CD4-positive, alpha-beta T cell (primary cell): Measurements from ENCODE around the gene ATG9A. TPM values are rescaled to one million over a fixed set of nuclear protein-coding genes. Genes with fewer than 3 reads are reported as not detected.

Experiments used
- ATAC-seq: fragments of 200-7000 bp; cut with Tn5 transposase; one replicate; pipeline ENCODE4 v1.10.0; 2022; ENCODE audit warnings: mild to moderate bottlenecking; ENCODE audit not compliant: poor library complexity
- CTCF ChIA-PET: fragments of 350-600 bp; sonication (Branson Sonifier 250); formaldehyde crosslinking; loops from one replicate; lab custom pipeline; 2021; ENCODE audit warnings: antibody characterized with exemption, inconsistent platforms; lab: Charles Lee
- POLR2A ChIA-PET: fragments of 350-600 bp; sonication (Branson Sonifier 250); formaldehyde crosslinking; loops from one replicate; lab custom pipeline; 2021; ENCODE audit warnings: antibody characterized with exemption, inconsistent platforms; lab: Charles Lee
- DNase-seq, 14 experiments: peaks; one replicate each; pipeline ENCODE4 v3.0.0-alpha.2; 2013 to 2020; ENCODE audit warnings: mixed read lengths in 2 of 14
- H3K27ac ChIP-seq, 2 donors: one replicate each; pipeline versions ENCODE4 v1.5.1 to v1.7.0; 2013; ENCODE audit warnings: low read length in 2 of 2, low read depth in 1 of 2, mild to moderate bottlenecking in 1 of 2
- H3K27me3 ChIP-seq, 2 experiments: 1 replicate in 1 of 2; 2 replicates in 1 of 2; pipeline versions ENCODE4 v1.6.1 to v1.7.0; 2013; ENCODE audit warnings: low read length in 2 of 2, control low read depth in 1 of 2, mild to moderate bottlenecking in 1 of 2, moderate library complexity in 1 of 2; ENCODE audit not compliant: insufficient read depth in 2 of 2, control insufficient read depth in 1 of 2
- H3K36me3 ChIP-seq: one replicate; pipeline ENCODE4 v1.6.1; 2013; ENCODE audit warnings: low read length, control low read depth; ENCODE audit not compliant: insufficient read depth
- H3K4me1 ChIP-seq: one replicate; pipeline ENCODE4 v1.6.1; 2013; ENCODE audit warnings: low read length, control low read depth; ENCODE audit not compliant: insufficient read depth
- H3K4me3 ChIP-seq: one replicate; pipeline ENCODE4 v1.5.1; 2013; ENCODE audit warnings: mild to moderate bottlenecking, low read length, moderate library complexity
- H3K9me3 ChIP-seq, 2 experiments: 1 replicate in 1 of 2; 2 replicates in 1 of 2; pipeline versions ENCODE4 v1.6.1 to v1.7.0; 2013; ENCODE audit warnings: low read length in 2 of 2, mild to moderate bottlenecking in 2 of 2, control low read depth in 1 of 2, moderate library complexity in 1 of 2; ENCODE audit not compliant: control insufficient read depth in 1 of 2, insufficient read depth in 1 of 2
- H3K27ac Mint-ChIP-seq: one replicate; pipeline ENCODE4 v1.8.0; 2020; ENCODE audit warnings: mixed read lengths
- H3K27me3 Mint-ChIP-seq: one replicate; pipeline ENCODE4 v1.8.0; 2021; ENCODE audit warnings: mixed read lengths
- H3K36me3 Mint-ChIP-seq: one replicate; pipeline ENCODE4 v1.8.0; 2021; ENCODE audit warnings: low read depth, mixed read lengths
- H3K4me1 Mint-ChIP-seq: one replicate; pipeline ENCODE4 v1.8.0; 2021; ENCODE audit warnings: low read depth, mixed read lengths
- H3K4me3 Mint-ChIP-seq: one replicate; pipeline ENCODE4 v1.8.0; 2020; ENCODE audit warnings: mild to moderate bottlenecking, mixed read lengths
- H3K9me3 Mint-ChIP-seq: one replicate; pipeline ENCODE4 v1.8.0; 2020; ENCODE audit warnings: mixed read lengths
- intact Hi-C, 2 experiments: fragments of 100-400 bp; cut with DNase I in 1 of 2; cut with micrococcal nuclease in 1 of 2; formaldehyde crosslinking; loops; one replicate each; pipeline versions ENCODE4 v1.15.1 to v1.9.0; 2023 to 2025; cut with DNase I, micrococcal nuclease
- total RNA-seq, 174 experiments: library from RNA in 2 of 174; stranded (reverse) in 2 of 174; gene quantifications; one replicate each; pipeline ENCODE4 v1.2.3 and lab custom pipeline; 2021 to 2026
- TF ChIP-seq, protein P1 (sequence below): fragments of 200-600 bp; IDR thresholded peaks from one replicate; pipeline ENCODE4 v1.8.0; 2022; ENCODE audit warnings: antibody characterized with exemption, mild to moderate bottlenecking

Gene ATG9A
- total RNA-seq, 2 experiments from 2014 or later: 105 to 106 TPM

DNA sequence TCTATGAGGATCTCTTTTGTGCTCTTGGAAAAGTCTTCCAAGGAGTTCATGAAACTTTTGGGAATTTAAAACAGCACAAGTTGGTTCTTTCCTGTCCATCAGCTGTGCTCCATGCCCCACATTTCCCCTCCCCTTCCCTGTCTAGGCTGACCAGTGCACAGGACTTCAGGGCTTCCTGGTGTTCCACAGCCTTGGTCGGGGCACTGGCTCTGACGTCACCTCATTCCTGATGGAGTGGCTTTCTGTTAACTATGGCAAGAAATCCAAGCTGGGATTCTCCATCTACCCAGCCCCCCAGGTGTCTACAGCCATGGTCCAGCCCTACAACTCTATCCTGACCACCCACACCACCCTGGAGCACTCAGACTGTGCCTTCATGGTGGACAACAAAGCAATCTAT lies 41.6 kb upstream of the ATG9A start:
- Histone ChIP-seq H3K27ac (no peak overlapping the region), H3K27me3 (peaks cover 0 to 2% of the 10 kb centered on the region in 2 experiments), H3K9me3 (no peaks in the 10 kb centered on the region), H3K4me1 (no peaks in the 10 kb centered on the region), H3K4me3 (no peak overlapping the region), H3K36me3 (no peaks in the 10 kb centered on the region)
- no peaks in the 10 kb centered on the region for H3K36me3 Mint-ChIP-seq
- ATAC-seq (no peak), DNase-seq (no peak)
- POLR2A ChIA-PET: no interaction called here
- H3K4me3 Mint-ChIP-seq: no peak overlapping the region
- intact Hi-C loops: no loop called here
- H3K9me3 Mint-ChIP-seq: no peaks in the 10 kb centered on the region
- no peaks in the 10 kb centered on the region for H3K4me1 Mint-ChIP-seq
- CTCF ChIA-PET: interaction anchor here (0.6 to 1.2 kb wide), 2 partner anchors 13 to 24 kb away, joined by 3 to 5 read pairs; no protein-coding TSS in a partner anchor
- H3K27ac Mint-ChIP-seq: no peak overlapping the region
- H3K27me3 Mint-ChIP-seq: no peaks in the 10 kb centered on the region
- TF ChIP-seq, protein P1, sequence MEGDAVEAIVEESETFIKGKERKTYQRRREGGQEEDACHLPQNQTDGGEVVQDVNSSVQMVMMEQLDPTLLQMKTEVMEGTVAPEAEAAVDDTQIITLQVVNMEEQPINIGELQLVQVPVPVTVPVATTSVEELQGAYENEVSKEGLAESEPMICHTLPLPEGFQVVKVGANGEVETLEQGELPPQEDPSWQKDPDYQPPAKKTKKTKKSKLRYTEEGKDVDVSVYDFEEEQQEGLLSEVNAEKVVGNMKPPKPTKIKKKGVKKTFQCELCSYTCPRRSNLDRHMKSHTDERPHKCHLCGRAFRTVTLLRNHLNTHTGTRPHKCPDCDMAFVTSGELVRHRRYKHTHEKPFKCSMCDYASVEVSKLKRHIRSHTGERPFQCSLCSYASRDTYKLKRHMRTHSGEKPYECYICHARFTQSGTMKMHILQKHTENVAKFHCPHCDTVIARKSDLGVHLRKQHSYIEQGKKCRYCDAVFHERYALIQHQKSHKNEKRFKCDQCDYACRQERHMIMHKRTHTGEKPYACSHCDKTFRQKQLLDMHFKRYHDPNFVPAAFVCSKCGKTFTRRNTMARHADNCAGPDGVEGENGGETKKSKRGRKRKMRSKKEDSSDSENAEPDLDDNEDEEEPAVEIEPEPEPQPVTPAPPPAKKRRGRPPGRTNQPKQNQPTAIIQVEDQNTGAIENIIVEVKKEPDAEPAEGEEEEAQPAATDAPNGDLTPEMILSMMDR: no peak

DNA sequence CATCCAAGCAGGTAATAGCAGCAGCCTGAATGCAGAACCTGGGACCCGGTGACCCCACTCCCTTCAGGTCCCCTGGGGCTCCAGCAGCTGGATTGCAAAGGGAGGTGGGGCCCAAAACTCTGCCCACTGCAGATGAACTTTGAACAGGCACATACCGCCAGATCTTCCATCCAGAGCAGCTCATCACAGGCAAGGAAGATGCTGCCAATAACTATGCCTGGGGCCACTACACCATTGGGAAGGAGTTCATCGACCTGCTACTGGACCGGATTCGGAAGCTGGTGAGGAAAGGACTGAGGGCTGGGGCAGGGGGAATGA lies 40.6 kb upstream of the ATG9A start:
- POLR2A ChIA-PET: interaction anchor here (1.3 kb wide), 1 partner anchor 9 kb away, joined by 5 read pairs; the partner anchor contains the start of gene DNAJB2
- H3K27ac Mint-ChIP-seq: no peak overlapping the region
- Histone ChIP-seq H3K9me3 (no peaks in the 10 kb centered on the region), H3K27me3 (peaks cover 0 to 2% of the 10 kb centered on the region in 2 experiments), H3K36me3 (no peaks in the 10 kb centered on the region), H3K4me3 (no peak overlapping the region), H3K4me1 (no peaks in the 10 kb centered on the region), H3K27ac (no peak overlapping the region)
- DNase-seq: no peak
- ATAC-seq: no peak
- intact Hi-C loops: no loop called here
- H3K27me3 Mint-ChIP-seq: no peaks in the 10 kb centered on the region
- H3K4me3 Mint-ChIP-seq: no peak overlapping the region
- no peaks in the 10 kb centered on the region for H3K9me3 Mint-ChIP-seq
- CTCF ChIA-PET: no interaction called here
- H3K4me1 Mint-ChIP-seq: no peaks in the 10 kb centered on the region
- TF ChIP-seq, protein P1: no peak
- H3K36me3 Mint-ChIP-seq: no peaks in the 10 kb centered on the region

DNA sequence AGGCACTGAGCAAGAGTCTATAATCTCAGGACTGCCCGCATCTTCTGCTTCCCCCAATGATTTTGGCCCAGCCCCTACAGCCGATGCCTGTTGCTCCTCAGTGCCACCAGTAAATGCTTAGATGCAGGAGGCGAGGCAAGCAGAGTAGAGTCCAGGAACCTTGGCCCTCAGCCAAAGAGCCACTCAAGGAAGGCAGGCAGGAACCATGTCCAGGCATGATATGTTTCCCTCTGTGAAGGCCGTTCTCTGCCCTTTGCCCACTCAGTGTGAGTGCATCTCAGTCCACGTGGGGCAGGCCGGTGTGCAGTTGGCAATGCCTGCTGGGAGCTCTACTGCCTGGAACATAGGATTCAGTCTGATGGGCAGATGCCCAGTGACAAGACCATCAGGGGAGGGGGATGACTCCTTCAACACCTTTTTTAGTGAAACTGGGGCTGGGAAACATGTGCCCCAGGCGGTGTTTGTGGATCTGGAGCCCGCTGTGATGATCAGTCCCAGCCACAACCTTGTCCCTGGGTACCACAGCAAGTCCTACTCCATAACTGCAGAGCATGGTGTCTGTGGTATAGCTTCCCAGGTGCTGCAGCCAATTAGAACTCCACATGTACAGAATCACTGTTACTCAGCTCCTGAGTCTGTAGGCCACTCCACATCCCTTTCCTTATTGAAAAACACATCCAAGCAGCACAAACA lies 40.1 kb upstream of the ATG9A start:
- no peaks in the 10 kb centered on the region for H3K4me1 ChIP-seq
- H3K27ac ChIP-seq: no peak overlapping the region
- no peaks in the 10 kb centered on the region for H3K36me3 ChIP-seq
- TF ChIP-seq, protein P1: no peak
- ChIA-PET CTCF (no interaction called here), POLR2A (interaction anchor here (1.3 kb wide), 1 partner anchor 10 kb away, joined by 5 read pairs; the partner anchor contains the start of gene DNAJB2)
- Mint-ChIP-seq H3K27ac (no peak overlapping the region), H3K4me3 (no peak overlapping the region), H3K9me3 (no peaks in the 10 kb centered on the region), H3K27me3 (no peaks in the 10 kb centered on the region), H3K36me3 (no peaks in the 10 kb centered on the region), H3K4me1 (no peaks in the 10 kb centered on the region)
- H3K27me3 ChIP-seq: peaks cover 0 to 2% of the 10 kb centered on the region in 2 experiments
- intact Hi-C loops: no loop called here
- no peaks in the 10 kb centered on the region for H3K9me3 ChIP-seq
- ATAC-seq: no peak
- DNase-seq: no peak
- no peak overlapping the region for H3K4me3 ChIP-seq
